Lung (tissue), 12 donors: ENCODE measurements around the gene MYRIP. TPM values are rescaled to one million over a fixed set of nuclear protein-coding genes. Genes with fewer than 3 reads are reported as not detected.

Source experiments
- ATAC-seq: fragments of 200-7000 bp; cut with Tn5 transposase; one replicate; pipeline ENCODE4 v1.9.1; 2020; ENCODE audit warnings: moderate number of reproducible peaks; ENCODE audit not compliant: insufficient read depth, low FRiP score
- DNase-seq, 3 donors: peaks; one replicate each; pipeline ENCODE4 v3.0.0-alpha.2; 2013 to 2017
- H3K27ac ChIP-seq, 2 donors: one replicate each; pipeline ENCODE4 v1.5.1; 2013; ENCODE audit warnings: mild to moderate bottlenecking in 2 of 2, moderate library complexity in 2 of 2, control low read depth in 1 of 2, inconsistent platforms in 1 of 2, low read depth in 1 of 2, low read length in 1 of 2
- H3K27me3 ChIP-seq, 3 donors: one replicate each; pipeline ENCODE4 v1.5.1; 2013; ENCODE audit warnings: low read length in 2 of 3; ENCODE audit not compliant: control insufficient read depth in 3 of 3, insufficient read depth in 3 of 3
- H3K36me3 ChIP-seq, 4 donors: one replicate each; pipeline ENCODE4 v1.5.1; 2013; ENCODE audit warnings: low read length in 4 of 4, mild to moderate bottlenecking in 1 of 4, moderate library complexity in 1 of 4; ENCODE audit not compliant: control insufficient read depth in 4 of 4, insufficient read depth in 4 of 4
- H3K4me1 ChIP-seq, 5 donors: one replicate each; pipeline ENCODE4 v1.5.1; 2013; ENCODE audit warnings: low read length in 5 of 5, mild to moderate bottlenecking in 2 of 5, moderate library complexity in 1 of 5; ENCODE audit not compliant: control insufficient read depth in 5 of 5, insufficient read depth in 5 of 5
- H3K4me3 ChIP-seq: one replicate; pipeline ENCODE4 v1.5.1; 2013; ENCODE audit warnings: mild to moderate bottlenecking, control low read depth, moderate library complexity
- H3K9ac ChIP-seq, 2 donors: one replicate each; pipeline ENCODE4 v1.5.1; 2013; ENCODE audit warnings: low read length in 2 of 2, control low read depth in 1 of 2; ENCODE audit not compliant: insufficient read depth in 1 of 2
- H3K9me3 ChIP-seq, 4 donors: one replicate each; pipeline ENCODE4 v1.5.1; 2013; ENCODE audit warnings: low read length in 3 of 4, mild to moderate bottlenecking in 1 of 4, moderate library complexity in 1 of 4; ENCODE audit not compliant: control insufficient read depth in 4 of 4, insufficient read depth in 3 of 4
- WGBS, 2 donors: extraction: QIAGEN DNeasy Blood & Tissue Kit; methylation state at CpG; one replicate each; pipeline ENCODE4 v1.1.7; 2013; 5-methylcytosine and 5-hydroxymethylcytosine counted together
- polyA plus RNA-seq, 2 donors: library from polyadenylated mRNA; stranded (reverse); fragments of 200-250 nt; gene quantifications; one replicate each; pipeline ENCODE4 v1.2.1, GENCODE V29; 2013
- total RNA-seq, 2 donors: library from RNA; depleted of rRNA in 1 of 2; stranded (reverse); fragments of >200 nt in 1 of 2; gene quantifications; one replicate each; pipeline ENCODE4 v1.2.1, GENCODE V29; 2014 to 2021
- TF ChIP-seq, protein P1 (sequence below): IDR thresholded peaks from 2 replicates; pipeline ENCODE4 v1.5.1; 2012; ENCODE audit warnings: mild to moderate bottlenecking; ENCODE audit errors: control extremely low read depth, extremely low read depth
- donor health status: control.
- donor health status: control.
- donor health status: Bipolar disorder and iron deficiency.
- donor health status: healthy.
- donor health status: DM: yes; HTN: yes; CAD: no.

MYRIP gene
- total and polyA plus RNA-seq, 4 donors = 0.30 to 2.5 (median 0.77) TPM

DNA sequence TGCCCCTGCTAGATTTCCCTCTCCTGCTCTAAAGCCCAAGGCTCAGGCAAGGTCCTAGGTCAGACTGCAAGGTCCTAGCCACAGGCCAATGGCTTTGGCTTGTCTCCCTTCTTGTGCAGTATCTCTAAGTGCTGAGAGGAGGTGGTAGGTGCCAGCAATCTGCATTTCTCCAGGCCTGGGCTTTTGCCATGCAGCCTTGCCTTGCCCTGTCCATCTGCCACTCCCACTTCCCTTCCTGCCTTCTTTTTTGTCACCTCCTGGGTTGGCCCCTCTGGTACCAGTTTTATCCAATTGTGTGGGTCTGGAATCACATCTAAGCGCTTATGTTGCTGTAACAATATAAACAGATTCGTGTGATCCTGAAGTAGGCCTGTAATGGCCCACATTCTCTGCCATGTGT is 109.9 kb downstream of the MYRIP start:
- Histone ChIP-seq H3K9me3 (no peaks in the 10 kb centered on the region), H3K27me3 (no peaks in the 10 kb centered on the region), H3K36me3 (no peaks in the 10 kb centered on the region), H3K4me1 (no peaks in the 10 kb centered on the region), H3K27ac (no peak overlapping the region), H3K9ac (no peak overlapping the region), H3K4me3 (no peak overlapping the region)
- WGBS, 2 donors = 87% methylated on average over 2 of the region's 2 CpGs
- DNase-seq (no peak), ATAC-seq (no peak)
- TF ChIP-seq, protein P1, sequence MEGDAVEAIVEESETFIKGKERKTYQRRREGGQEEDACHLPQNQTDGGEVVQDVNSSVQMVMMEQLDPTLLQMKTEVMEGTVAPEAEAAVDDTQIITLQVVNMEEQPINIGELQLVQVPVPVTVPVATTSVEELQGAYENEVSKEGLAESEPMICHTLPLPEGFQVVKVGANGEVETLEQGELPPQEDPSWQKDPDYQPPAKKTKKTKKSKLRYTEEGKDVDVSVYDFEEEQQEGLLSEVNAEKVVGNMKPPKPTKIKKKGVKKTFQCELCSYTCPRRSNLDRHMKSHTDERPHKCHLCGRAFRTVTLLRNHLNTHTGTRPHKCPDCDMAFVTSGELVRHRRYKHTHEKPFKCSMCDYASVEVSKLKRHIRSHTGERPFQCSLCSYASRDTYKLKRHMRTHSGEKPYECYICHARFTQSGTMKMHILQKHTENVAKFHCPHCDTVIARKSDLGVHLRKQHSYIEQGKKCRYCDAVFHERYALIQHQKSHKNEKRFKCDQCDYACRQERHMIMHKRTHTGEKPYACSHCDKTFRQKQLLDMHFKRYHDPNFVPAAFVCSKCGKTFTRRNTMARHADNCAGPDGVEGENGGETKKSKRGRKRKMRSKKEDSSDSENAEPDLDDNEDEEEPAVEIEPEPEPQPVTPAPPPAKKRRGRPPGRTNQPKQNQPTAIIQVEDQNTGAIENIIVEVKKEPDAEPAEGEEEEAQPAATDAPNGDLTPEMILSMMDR = no peak

DNA sequence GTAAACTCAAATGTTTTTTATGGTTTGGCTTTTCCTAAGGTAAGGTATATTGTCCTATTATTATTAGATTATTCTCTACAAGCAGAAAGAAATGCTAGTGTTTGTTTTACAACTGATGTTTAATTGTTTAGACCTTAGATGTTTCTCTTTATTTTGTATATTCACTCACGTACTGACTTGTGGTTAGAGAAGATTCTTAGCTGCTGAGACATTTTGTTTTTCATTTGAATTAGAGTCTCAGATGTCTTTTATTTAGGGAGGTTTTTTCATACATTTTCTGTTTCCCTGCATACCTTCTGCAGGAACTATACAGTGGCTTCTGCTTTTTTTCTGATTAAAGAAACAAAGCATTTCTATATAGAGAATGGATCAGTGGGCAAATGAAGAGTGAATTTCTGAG is 110.9 kb downstream of the MYRIP start:
- TF ChIP-seq, protein P1 = no peak
- no peak for ATAC-seq
- Histone ChIP-seq H3K9ac (no peak overlapping the region), H3K27me3 (no peaks in the 10 kb centered on the region), H3K27ac (no peak overlapping the region), H3K4me3 (no peak overlapping the region), H3K4me1 (no peaks in the 10 kb centered on the region), H3K36me3 (no peaks in the 10 kb centered on the region), H3K9me3 (peaks cover 0 to 2% (median 0%) of the 10 kb centered on the region in 4 donors)
- DNase-seq = no peak
- WGBS, 2 donors = 91 to 96% methylated on average over 1 of the region's 1 CpG

DNA sequence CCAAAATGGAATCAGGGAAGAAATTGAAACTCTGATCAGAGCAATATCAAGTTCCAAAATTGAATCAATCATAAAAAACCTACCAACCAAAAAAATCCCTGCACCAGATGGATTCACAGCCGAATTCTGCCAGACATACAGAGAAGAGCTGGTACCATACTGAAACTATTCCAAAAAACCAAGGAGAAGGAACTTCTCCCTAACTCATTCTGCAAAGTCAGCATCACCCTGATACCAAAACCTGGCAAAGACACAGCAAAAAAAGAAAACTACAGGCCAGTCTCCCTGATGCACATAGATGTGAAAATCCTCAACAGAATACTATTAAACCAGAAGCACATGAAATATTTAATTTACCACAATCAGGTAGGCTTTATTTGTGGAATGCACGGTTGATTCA is 118.1 kb downstream of the MYRIP start:
- Histone ChIP-seq H3K9ac (no peak overlapping the region), H3K27me3 (no peaks in the 10 kb centered on the region), H3K4me3 (no peak overlapping the region), H3K27ac (no peak overlapping the region), H3K9me3 (peaks cover 0 to 6% (median 0%) of the 10 kb centered on the region in 4 donors), H3K36me3 (no peaks in the 10 kb centered on the region), H3K4me1 (no peaks in the 10 kb centered on the region)
- TF ChIP-seq, protein P1 = no peak
- ATAC-seq (no peak), DNase-seq (no peak)
- 65 to 67% methylated on average over 2 of the region's 2 CpGs for WGBS, 2 donors

DNA sequence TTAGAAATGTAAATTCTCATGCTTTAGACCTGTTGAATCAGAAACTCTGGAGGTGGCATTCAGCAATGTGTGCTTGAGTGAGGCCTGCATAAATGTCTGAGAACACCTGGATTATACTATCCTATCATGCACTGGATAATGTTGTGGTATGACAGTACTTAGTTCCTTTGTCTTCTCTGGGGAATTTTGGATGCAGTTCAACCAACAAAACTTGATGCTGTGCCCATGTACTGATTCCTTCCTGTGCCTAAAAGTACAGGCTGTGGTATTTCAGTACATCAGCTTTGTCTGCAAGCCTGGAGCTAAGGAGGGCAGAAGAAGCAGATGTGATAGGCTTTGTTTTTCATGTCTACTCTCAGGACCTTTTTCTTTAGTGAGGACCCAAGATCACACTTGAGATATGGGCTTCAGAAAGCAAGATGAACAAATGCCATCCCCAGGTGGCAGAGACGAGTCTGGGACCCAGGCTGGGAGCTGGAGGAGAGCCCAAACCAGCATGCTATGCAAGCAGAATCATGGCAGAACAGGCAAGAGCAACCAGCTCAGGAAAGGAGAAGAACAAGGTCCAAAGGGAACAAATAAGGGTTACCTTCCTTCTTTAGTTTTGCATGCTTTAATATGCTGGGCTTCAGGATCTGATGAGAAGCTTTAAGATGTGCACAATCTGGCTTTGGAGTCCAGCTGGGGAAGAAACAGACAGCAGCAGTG is 124.7 kb downstream of the MYRIP start:
- Histone ChIP-seq H3K36me3 (no peaks in the 10 kb centered on the region), H3K27ac (no peak overlapping the region), H3K4me3 (no peak overlapping the region), H3K27me3 (no peaks in the 10 kb centered on the region), H3K9me3 (no peaks in the 10 kb centered on the region), H3K9ac (no peak overlapping the region), H3K4me1 (peaks cover 0 to 6% (median 0%) of the 10 kb centered on the region in 5 donors)
- ATAC-seq (no peak), DNase-seq (no peak)
- WGBS, 2 donors = 36 to 63% methylated on average over 1 of the region's 1 CpG
- TF ChIP-seq, protein P1 = no peak
